HG02870 (cell line): Measurements from ENCODE around the gene SNRNP25.

Experiments
- ATAC-seq: cut with Tn5 transposase; IDR thresholded peaks from one replicate; pipeline ENCODE4 v1.9.1; 2021; ENCODE audit warnings: mild to moderate bottlenecking, moderate library complexity; ENCODE audit not compliant: unreplicated experiment

SNRNP25 gene

GRCh38 chr16:100989-101388, 47.4 kb downstream of the SNRNP25 start:
- no peak for ATAC-seq

- ATAC-seq: no peak
Measured at GRCh38 chr16:101586-101985, 48.0 kb downstream of the SNRNP25 start.

- no peak for ATAC-seq
Measured at GRCh38 chr16:102060-102855, 48.6 kb downstream of the SNRNP25 start.

- ATAC-seq: no peak
Measured at GRCh38 chr16:104355-104754, 50.7 kb downstream of the SNRNP25 start.

- no peak for ATAC-seq
Measured at GRCh38 chr16:104928-105327, 51.3 kb downstream of the SNRNP25 start.

GRCh38 chr16:105521-105920, 51.9 kb downstream of the SNRNP25 start:
- no peak for ATAC-seq

- ATAC-seq: no peak
Measured at GRCh38 chr16:106623-107324, 53.1 kb downstream of the SNRNP25 start.
